K562 (cell line): ENCODE data around the gene GRB2. TPM values are rescaled to one million over a fixed set of nuclear protein-coding genes. Genes with fewer than 3 reads are reported as not detected.

ENCODE experiments used
- CHD4 ChIP-seq: fragments of 200-600 bp; sonication (generic); IDR thresholded peaks from 3 replicates; pipeline ENCODE4 v1.6.1; 2012; ENCODE audit warnings: low read depth, mild to moderate bottlenecking, mixed read lengths, low read length, inconsistent platforms; ENCODE audit not compliant: insufficient read depth, insufficient replicate concordance, poor library complexity, severe bottlenecking
- CREB1 ChIP-seq, 2 experiments: sonication (generic) in 1 of 2; formaldehyde crosslinking in 1 of 2; IDR thresholded peaks; 2 replicates each; pipeline versions ENCODE4 v1.6.1 to v1.8.0; 2012 to 2022; ENCODE audit warnings: inconsistent platforms in 1 of 2, mild to moderate bottlenecking in 1 of 2, missing genetic modification reagents in 1 of 2, moderate library complexity in 1 of 2
- CTBP1 ChIP-seq: fragments of 450-650 bp; IDR thresholded peaks from 2 replicates; pipeline ENCODE4 v1.6.1; 2016; ENCODE audit warnings: borderline replicate concordance
- DPF2 ChIP-seq: fragments of 450-650 bp; IDR thresholded peaks from 2 replicates; pipeline ENCODE4 v1.6.1; 2016
- ELF1 ChIP-seq: fragments of 200-800 bp; sonication (Bioruptor generic); IDR thresholded peaks from 2 replicates; pipeline ENCODE4 v1.6.1; 2016; ENCODE audit warnings: missing genetic modification characterization, missing compliant biosample characterization
- GABPB1 ChIP-seq: sonication (generic); formaldehyde crosslinking; IDR thresholded peaks from 2 replicates; pipeline ENCODE4 v1.8.0; 2022; ENCODE audit warnings: mild to moderate bottlenecking, missing genetic modification reagents
- HMG20A ChIP-seq: fragments of 450-650 bp; formaldehyde crosslinking; conservative IDR thresholded peaks from 2 replicates; pipeline ENCODE4 v1.4.0; 2020; ENCODE audit warnings: mild to moderate bottlenecking, mixed read lengths
- HNRNPLL ChIP-seq: fragments of 200-400 bp; formaldehyde crosslinking; IDR thresholded peaks from 2 replicates; pipeline ENCODE4 v1.6.1; 2017; ENCODE audit warnings: low read length, low read depth, mild to moderate bottlenecking; ENCODE audit not compliant: poor library complexity, severe bottlenecking
- KDM4B ChIP-seq, 2 experiments: fragments of 450-650 bp in 1 of 2; sonication (generic) in 1 of 2; IDR thresholded peaks; 2 replicates each; pipeline ENCODE4 v1.6.1; 2016 to 2017; ENCODE audit warnings: borderline replicate concordance in 2 of 2, antibody characterized with exemption in 1 of 2, low read depth in 1 of 2, mild to moderate bottlenecking in 1 of 2
- NFYB ChIP-seq: IDR thresholded peaks from 2 replicates; pipeline ENCODE4 v1.6.1; 2011; ENCODE audit warnings: mild to moderate bottlenecking, moderate library complexity; ENCODE audit not compliant: insufficient read length; ENCODE audit errors: extremely low read depth
- POLR2AphosphoS2 ChIP-seq: IDR thresholded peaks from 2 replicates; pipeline ENCODE4 v1.6.1; 2012; ENCODE audit warnings: low read length, improper control_type of control experiment
- PYGO2 ChIP-seq: fragments of 450-650 bp; IDR thresholded peaks from 2 replicates; pipeline ENCODE4 v1.6.1; 2016; ENCODE audit warnings: mild to moderate bottlenecking, missing genetic modification characterization, moderate library complexity, missing compliant biosample characterization
- SMAD1 ChIP-seq: fragments of 150-350 bp; IDR thresholded peaks from 2 replicates; pipeline ENCODE4 v1.6.1; 2014; ENCODE audit warnings: low read length, low read depth; ENCODE audit not compliant: partially characterized antibody
- SMAD3 ChIP-seq: fragments of 450-650 bp; formaldehyde crosslinking; conservative IDR thresholded peaks from 2 replicates; pipeline ENCODE4 v1.4.0; 2020; ENCODE audit warnings: mild to moderate bottlenecking
- SMARCB1 ChIP-seq: IDR thresholded peaks from 2 replicates; pipeline ENCODE4 v1.6.1; 2011; ENCODE audit warnings: improper control_type of control experiment, low read depth; ENCODE audit not compliant: insufficient read length
- ZKSCAN1 ChIP-seq: fragments of 150-350 bp; IDR thresholded peaks from 2 replicates; pipeline ENCODE4 v1.6.1; 2016; ENCODE audit warnings: low read depth, low read length
- ZNF695 ChIP-seq: fragments of 450-650 bp; formaldehyde crosslinking; IDR thresholded peaks from 2 replicates; pipeline ENCODE4 v1.4.0; 2020; ENCODE audit warnings: mild to moderate bottlenecking, moderate library complexity
- polyA plus RNA-seq, 8 experiments: library from polyadenylated mRNA; depleted of rRNA in 4 of 8; stranded (reverse) in 5 of 8; unstranded in 3 of 8; fragments of >200 nt; fragmentation: Nextera tagmentation in 2 of 8; fragmentation: Illumina TruSeq in 1 of 8; extraction: Ambion mirVana in 2 of 8; extraction: Trizol in 1 of 8; gene quantifications; 2 replicates each; pipeline versions ENCODE4 v1.2.1 to v1.2.3, GENCODE V29; 2011 to 2014; ENCODE audit warnings: inconsistent platforms in 1 of 8, missing spikeins in 1 of 8
- total RNA-seq, 7 experiments: library from RNA; depleted of rRNA in 6 of 7; stranded (reverse); fragments of >200 nt in 6 of 7; fragmentation: Illumina TruSeq in 2 of 7; extraction: Trizol in 2 of 7; gene quantifications; 2 replicates each; pipeline versions ENCODE4 v1.2.1 to v1.2.3, GENCODE V29; 2011 to 2021; ENCODE audit warnings: low replicate concordance in 1 of 7
- TF ChIP-seq, protein P1 (sequence below): sonication (generic); formaldehyde crosslinking; IDR thresholded peaks from 2 replicates; pipeline ENCODE4 v1.8.1; 2023; ENCODE audit warnings: mild to moderate bottlenecking, missing genetic modification reagents, moderate library complexity
- TF ChIP-seq, protein P2 (sequence below): sonication (generic); formaldehyde crosslinking; IDR thresholded peaks from 2 replicates; pipeline ENCODE4 v1.8.1; 2023; ENCODE audit warnings: mild to moderate bottlenecking, missing genetic modification reagents
- TF ChIP-seq, protein P3 (sequence below): IDR thresholded peaks from 2 replicates; pipeline ENCODE4 v1.6.1; 2011; ENCODE audit not compliant: insufficient read length; ENCODE audit errors: extremely low read depth
- TF ChIP-seq, protein P4 (sequence below): fragments of 450-650 bp; IDR thresholded peaks from 2 replicates; pipeline ENCODE4 v1.6.1; 2016; ENCODE audit warnings: low read depth, mild to moderate bottlenecking, moderate library complexity
- TF ChIP-seq, protein P5 (sequence below): fragments of 250-450 bp; sonication (Bioruptor Pico); IDR thresholded peaks from 2 replicates; pipeline ENCODE4 v1.4.0; 2020; ENCODE audit warnings: mild to moderate bottlenecking, moderate library complexity

GRB2 gene
- total and polyA plus RNA-seq, 9 of the 15 experiments (the other 6 are each of a cell fraction or from before 2014, with no cell fraction given), result 57.2 to 136 (median 84.8) TPM

DNA sequence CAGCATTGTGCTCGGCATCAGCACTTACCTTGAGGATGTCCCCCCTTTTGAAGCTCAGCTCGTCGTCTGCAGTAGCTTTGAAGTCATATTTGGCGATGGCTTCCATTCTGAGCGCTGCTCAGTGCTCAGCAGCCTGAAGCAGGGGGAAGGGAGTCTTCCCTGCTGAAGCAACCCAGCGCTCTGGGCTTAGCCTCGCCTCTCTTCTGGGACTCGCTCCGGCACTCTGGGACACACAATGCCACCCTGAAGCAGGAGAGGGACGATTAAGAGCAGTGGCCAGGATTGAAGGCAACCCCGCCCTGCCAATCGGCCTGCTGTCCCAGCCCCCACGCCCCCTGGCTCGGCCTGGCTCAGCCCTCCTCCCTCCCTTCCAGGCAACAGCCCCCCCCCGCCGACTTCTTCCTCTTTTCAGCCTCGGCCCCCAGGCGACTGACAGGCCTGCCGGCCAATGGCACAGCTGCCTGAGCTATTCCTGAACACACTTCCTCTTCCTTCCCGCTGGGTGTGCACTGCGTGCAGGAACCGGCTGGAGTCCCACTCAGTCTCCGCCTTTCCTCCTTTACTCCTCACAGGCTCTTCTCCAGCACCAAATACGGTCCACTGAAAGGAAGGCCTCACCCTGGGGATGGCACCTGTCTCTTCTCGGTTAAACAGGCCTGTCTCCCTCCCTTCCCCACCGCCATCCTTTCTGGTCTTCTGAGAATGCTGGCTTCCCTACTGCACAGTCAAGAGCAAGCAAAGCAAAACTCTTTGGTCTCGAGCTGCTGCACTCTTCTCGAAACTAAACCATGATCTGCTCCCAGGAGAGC is 11.8 kb downstream of the GRB2 start (continued):
- TF ChIP-seq ZKSCAN1 (no peak), SMARCB1 (no peak), PYGO2 (tag) (no peak), CTBP1 (peak; percentile 53), HNRNPLL (peak; percentile 45), ZNF695 (no peak), POLR2AphosphoS2 (no peak), SMAD3 (CRISPR knock-in tag) (no peak), KDM4B (IDR thresholded peaks at IDR 0.05; ENCODE audit: borderline replicate concordance in 2 of 2, low read depth in 1 of 2) (peak in 1 of 2 experiments; percentile 93; a peak in 2 of 4 replicates), NFYB (peak; percentile 72), GABPB1 (CRISPR knock-in tag) (peak; percentile 94), SMAD1 (no peak), ELF1 (peak; percentile 83), CHD4 (no peak), CREB1 (IDR thresholded peaks at IDR 0.05) (peak; percentile 49; the same call in 1 of the 2 replicates), CREB1 (CRISPR knock-in tag; IDR thresholded peaks at IDR 0.05) (no peak), HMG20A (no peak), DPF2 (no peak)
- TF ChIP-seq, protein P1, sequence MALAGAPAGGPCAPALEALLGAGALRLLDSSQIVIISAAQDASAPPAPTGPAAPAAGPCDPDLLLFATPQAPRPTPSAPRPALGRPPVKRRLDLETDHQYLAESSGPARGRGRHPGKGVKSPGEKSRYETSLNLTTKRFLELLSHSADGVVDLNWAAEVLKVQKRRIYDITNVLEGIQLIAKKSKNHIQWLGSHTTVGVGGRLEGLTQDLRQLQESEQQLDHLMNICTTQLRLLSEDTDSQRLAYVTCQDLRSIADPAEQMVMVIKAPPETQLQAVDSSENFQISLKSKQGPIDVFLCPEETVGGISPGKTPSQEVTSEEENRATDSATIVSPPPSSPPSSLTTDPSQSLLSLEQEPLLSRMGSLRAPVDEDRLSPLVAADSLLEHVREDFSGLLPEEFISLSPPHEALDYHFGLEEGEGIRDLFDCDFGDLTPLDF (CRISPR knock-in tag), result no peak
- TF ChIP-seq, protein P2, sequence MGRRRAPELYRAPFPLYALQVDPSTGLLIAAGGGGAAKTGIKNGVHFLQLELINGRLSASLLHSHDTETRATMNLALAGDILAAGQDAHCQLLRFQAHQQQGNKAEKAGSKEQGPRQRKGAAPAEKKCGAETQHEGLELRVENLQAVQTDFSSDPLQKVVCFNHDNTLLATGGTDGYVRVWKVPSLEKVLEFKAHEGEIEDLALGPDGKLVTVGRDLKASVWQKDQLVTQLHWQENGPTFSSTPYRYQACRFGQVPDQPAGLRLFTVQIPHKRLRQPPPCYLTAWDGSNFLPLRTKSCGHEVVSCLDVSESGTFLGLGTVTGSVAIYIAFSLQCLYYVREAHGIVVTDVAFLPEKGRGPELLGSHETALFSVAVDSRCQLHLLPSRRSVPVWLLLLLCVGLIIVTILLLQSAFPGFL, result no peak
- TF ChIP-seq, protein P3, sequence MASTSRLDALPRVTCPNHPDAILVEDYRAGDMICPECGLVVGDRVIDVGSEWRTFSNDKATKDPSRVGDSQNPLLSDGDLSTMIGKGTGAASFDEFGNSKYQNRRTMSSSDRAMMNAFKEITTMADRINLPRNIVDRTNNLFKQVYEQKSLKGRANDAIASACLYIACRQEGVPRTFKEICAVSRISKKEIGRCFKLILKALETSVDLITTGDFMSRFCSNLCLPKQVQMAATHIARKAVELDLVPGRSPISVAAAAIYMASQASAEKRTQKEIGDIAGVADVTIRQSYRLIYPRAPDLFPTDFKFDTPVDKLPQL, result no peak
- TF ChIP-seq, protein P4, sequence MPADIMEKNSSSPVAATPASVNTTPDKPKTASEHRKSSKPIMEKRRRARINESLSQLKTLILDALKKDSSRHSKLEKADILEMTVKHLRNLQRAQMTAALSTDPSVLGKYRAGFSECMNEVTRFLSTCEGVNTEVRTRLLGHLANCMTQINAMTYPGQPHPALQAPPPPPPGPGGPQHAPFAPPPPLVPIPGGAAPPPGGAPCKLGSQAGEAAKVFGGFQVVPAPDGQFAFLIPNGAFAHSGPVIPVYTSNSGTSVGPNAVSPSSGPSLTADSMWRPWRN, result no peak
- TF ChIP-seq, protein P5, sequence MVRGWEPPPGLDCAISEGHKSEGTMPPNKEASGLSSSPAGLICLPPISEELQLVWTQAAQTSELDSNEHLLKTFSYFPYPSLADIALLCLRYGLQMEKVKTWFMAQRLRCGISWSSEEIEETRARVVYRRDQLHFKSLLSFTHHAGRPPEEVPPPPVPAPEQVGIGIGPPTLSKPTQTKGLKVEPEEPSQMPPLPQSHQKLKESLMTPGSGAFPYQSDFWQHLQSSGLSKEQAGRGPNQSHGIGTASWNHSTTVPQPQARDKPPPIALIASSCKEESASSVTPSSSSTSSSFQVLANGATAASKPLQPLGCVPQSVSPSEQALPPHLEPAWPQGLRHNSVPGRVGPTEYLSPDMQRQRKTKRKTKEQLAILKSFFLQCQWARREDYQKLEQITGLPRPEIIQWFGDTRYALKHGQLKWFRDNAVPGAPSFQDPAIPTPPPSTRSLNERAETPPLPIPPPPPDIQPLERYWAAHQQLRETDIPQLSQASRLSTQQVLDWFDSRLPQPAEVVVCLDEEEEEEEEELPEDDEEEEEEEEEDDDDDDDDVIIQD (CRISPR knock-in tag), result no peak
